GM19468 (cell line): ENCODE results near the gene JAZF1.

Source experiments
- ATAC-seq: cut with Tn5 transposase; IDR thresholded peaks from one replicate; pipeline ENCODE4 v1.9.1; 2021; ENCODE audit warnings: mild to moderate bottlenecking, moderate library complexity, moderate number of reproducible peaks; ENCODE audit not compliant: unreplicated experiment; ENCODE audit errors: extremely low read depth

JAZF1 gene

DNA sequence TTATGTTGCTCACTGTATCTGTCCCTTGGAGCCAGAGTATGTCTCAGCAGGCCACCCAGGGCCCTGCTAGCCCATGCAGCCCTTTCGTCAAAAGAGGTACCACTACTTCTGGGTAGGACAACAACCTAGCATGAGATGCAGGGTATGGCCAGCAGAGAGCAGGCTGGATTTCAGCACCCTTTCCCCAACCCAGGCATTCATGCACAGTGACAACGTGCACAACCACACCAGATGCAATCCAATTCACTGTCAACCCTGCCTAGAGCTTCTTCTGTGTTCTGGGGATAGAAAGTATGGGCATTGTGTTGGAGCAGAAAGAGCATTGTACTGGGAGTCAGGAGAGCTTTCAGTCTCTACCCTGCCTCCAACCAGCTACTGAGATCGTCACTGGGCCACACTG lies 37.9 kb downstream of the JAZF1 start:
- ATAC-seq, result no peak

DNA sequence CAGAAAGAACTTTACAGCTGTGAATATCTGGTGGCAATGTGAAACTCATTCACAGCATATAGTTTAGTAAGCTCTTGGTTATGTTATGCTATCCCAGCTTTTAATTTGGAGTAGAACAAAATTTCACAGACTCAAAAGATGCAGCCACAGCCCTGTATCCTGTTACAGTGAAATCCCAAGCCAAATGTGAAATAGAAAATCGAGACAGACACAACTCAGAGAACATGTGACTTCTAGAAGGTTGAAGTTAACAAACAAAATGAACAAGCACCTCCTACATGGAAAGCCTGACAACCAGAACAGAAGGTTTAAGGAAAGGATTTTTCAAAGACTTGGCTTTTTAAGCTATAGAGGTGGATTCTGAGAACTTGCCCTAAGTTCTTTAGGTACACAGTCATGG lies 39.6 kb downstream of the JAZF1 start:
- no peak for ATAC-seq

GRCh38 chr7:28138837-28139236 lies 41.8 kb downstream of the JAZF1 start:
- no peak for ATAC-seq

- no peak for ATAC-seq
Measured at GRCh38 chr7:28137463-28137862, 43.1 kb downstream of the JAZF1 start.

GRCh38 chr7:28136885-28137284 lies 43.7 kb downstream of the JAZF1 start:
- ATAC-seq, result no peak

DNA sequence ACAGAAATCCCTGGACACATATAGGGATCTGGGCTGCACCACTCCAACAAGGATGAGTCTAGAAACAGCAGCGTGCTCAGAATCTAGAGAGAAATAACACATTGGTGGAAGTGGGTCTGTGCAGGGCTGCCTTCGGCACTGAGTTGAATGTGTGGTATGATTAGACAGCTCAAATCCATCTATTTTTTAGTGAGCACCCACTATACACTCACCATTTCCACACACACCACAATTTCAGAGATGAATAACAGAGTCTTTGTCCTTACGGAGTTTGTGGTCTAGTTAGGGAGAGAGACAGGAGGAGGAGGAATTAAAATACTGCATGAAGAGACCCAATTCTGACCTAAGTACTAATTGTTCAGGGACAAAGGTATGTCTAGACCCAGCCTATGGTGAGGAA lies 44.2 kb downstream of the JAZF1 start:
- no peak for ATAC-seq

DNA sequence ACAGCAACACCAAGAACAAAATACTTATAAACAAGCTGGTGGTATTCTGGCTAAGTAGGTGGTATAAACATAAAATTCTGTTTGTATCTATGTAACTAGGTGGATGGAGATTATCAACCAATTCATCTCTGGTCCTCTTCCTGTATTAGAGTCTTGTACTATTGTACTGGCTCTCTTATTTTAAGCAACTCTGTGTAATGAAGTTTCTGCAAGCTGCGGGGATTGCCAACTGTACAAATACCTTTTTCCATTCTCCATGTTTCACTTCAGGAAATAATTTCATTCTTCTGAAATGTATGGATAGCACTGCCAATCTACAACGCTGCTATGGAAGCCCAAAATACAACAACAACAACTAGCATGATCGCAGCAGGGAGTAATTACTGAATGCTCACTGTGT lies 44.8 kb downstream of the JAZF1 start:
- no peak for ATAC-seq

DNA sequence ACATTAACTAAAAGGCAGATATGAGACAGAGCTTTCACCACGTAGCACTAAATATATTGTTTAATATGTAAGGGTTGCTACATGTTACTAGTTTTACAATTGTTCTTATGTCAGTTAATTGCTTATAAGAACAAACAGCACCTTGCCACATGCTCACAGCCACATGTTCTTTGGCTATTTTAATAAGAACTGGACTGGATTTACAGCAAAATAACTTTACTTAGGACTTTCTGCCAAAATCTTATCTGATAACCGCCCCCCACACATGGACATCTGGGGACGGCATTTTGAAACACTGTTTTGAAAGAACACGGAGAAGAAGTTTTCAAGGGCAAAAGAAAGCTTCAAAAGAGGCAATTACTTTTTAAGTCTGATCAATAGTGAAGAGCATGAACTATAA lies 45.3 kb downstream of the JAZF1 start:
- no peak for ATAC-seq

DNA sequence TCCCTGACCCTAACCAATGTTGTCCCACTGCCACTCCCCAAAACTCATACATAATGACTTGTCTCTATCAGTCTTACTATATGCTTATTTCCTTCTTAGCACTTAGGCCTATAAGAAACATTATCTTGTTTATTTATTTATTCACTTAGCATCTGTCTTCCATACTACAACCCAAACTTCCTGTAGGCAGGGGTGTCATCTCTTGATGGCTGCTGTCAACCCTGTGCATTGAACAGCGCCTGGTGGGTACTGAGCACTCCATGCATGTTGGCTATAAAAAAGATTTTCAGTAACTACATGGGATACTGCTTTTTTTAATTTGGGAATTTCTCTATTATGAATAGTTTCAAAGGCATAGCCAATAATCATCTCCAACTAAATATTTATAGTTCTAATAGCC lies 46.7 kb downstream of the JAZF1 start:
- ATAC-seq, result no peak

GRCh38 chr7:28132959-28133870 lies 47.4 kb downstream of the JAZF1 start:
- no peak for ATAC-seq

GRCh38 chr7:28130277-28130676 lies 50.3 kb downstream of the JAZF1 start:
- ATAC-seq, result no peak

GRCh38 chr7:28128608-28129007 lies 52.0 kb downstream of the JAZF1 start:
- no peak for ATAC-seq

DNA sequence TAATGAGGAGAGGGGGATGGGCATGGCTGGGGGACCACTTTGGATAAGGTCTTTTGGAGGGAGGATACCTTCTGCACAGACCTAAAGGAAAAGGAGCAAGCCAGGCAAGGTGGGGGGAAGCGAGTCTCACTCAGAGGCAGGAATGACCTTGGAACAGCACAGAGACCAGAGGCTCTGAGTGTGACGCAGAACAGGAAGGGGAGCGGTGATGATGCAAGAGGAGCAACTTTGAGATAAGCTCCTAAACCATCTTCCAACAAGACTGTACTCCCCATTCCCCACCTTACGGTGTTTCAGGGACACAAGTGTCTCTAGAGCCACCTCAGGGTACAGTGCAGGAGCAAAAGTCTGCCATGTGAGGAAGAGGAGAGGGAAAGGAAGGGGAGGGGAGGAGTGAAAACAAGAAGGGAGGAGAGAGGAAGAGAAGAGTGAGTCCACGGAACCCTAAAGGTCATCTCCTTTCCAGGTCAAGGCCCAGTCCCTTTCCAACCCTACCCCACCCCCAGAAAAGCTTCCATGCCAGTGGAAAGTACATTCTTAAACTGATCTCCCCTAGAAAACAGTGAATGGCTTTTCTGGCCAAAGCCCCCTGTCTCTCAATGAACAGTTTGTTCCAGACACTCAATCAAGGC lies 54.1 kb downstream of the JAZF1 start:
- ATAC-seq, result no peak

DNA sequence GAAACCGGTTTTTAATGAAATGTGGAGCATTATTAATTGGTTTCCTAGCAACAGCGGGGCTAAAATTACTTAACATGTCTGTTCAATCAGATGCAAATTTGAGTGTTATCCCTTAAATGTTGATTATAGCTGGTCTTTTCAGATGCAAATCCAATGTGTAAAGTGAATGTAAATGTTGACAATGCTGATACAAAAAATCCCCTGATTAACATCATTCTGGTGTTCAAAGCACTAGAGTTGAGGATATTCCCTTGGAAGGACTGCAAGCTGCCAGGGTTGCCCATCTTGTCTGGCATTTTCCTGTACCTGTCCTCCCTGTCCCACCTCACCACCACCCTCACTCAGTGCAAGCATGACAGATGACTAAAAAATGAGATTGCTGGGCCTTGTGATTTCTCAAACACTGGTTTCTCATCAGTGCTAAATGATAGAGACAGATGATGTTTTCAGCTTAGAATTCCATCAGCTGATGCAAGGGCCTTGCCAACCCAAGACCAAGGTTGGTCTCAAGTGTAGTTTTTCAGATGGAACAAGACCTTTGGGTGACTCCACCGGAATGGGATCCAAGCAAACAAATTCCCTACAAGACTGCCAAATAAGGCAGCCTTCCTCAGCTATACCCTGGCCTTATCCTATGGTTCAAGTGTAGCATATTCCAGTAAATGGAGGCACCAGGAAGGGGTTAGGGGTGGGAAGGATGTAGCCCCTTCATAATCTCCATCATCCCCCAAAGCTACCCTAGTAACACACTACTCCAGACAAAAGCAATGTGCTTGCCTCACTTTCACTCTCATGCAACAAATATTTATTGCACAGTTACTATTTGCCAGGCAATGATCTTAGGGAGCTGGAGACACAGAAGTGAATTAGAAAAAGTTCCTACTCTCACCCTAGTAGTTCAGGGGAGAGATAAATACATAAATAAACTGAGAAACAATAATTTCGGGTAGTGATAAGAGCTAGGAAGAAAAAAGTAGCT lies 54.9 kb downstream of the JAZF1 start:
- ATAC-seq, result no peak

DNA sequence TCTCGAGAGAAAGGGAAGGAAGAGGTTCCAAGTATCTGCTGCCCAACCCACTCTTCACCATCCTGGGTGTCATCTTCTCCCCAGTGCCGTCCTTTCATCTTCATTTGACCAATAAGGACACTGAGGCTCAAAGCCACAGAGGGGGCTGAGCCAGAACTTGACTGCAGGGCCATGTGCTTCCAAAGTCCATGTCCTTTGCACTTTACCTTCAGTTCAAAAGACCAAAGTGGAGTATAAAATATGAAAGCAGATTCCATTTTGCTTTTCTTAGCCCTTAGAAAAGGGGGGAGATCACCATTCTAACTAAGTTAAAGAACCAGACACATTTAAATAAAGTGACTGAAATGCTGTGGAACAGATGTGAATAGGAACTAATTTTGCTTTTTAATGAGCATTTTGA lies 56.2 kb downstream of the JAZF1 start:
- ATAC-seq, result no peak

- no peak for ATAC-seq
Measured at GRCh38 chr7:28123752-28124151, 56.8 kb downstream of the JAZF1 start.

DNA sequence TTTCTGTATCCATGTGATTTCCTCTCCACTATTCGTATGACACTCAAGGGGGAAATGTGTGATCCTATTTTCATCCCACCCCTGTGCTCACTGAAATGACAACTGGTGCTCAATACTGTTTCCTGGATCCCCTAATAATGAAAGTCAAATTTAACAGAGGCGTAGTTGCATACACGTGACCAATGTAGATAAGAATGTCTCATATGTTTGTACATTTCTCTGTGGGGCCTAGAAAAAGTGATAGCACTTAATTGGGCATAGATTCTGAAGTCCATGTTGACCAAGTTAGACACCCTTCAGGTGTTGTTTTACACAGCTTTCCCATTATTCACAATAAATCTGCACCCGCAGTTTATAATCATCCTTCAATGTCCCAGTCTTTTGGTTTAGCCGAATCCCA lies 59.1 kb downstream of the JAZF1 start:
- ATAC-seq, result no peak

- no peak for ATAC-seq
Measured at GRCh38 chr7:28116041-28116440, 64.6 kb downstream of the JAZF1 start.

- no peak for ATAC-seq
Measured at GRCh38 chr7:28115261-28115660, 65.3 kb downstream of the JAZF1 start.

GRCh38 chr7:28114056-28114455 lies 66.5 kb downstream of the JAZF1 start:
- ATAC-seq, result no peak
